Measurements from ENCODE around the gene LRRC41. TPM values are rescaled to one million over a fixed set of nuclear protein-coding genes. Genes with fewer than 3 reads are reported as not detected.

Gene LRRC41
- total and polyA plus RNA-seq, 4 donors: 22.0 to 58.4 (median 27.7) TPM

GRCh38 chr1:46284597-46285564 is 18.5 kb downstream of the LRRC41 start:
- peaks cover 21 to 57% (median 40%) of the 10 kb centered on the region in 4 donors for H3K36me3 ChIP-seq (ENCODE audit: control insufficient read depth in 4 of 4, insufficient read depth in 3 of 4, low read depth in 1 of 4, low read length in 3 of 4)
- no peak overlapping the region for H3K4me3 ChIP-seq (ENCODE audit: low read depth in 1 of 3, low read length in 3 of 3)
- 87% methylated on average over 3 of the region's 3 CpGs for WGBS
- H3K9ac ChIP-seq (ENCODE audit: low read depth in 1 of 2, low read length in 2 of 2): no peak overlapping the region
- H3K27me3 ChIP-seq (ENCODE audit: control insufficient read depth in 4 of 4, insufficient read depth in 4 of 4, low read length in 3 of 4): no peaks in the 10 kb centered on the region
- H3K9me3 ChIP-seq (ENCODE audit: control insufficient read depth in 4 of 4, low read length in 3 of 4): no peaks in the 10 kb centered on the region
- TF ChIP-seq GABPA (IDR thresholded peaks at IDR 0.05 in 1 of 2, conservative IDR thresholded peaks at IDR 0.05 in 1 of 2) (no peak), RXRA (IDR thresholded peaks at IDR 0.05) (no peak), YY1 (IDR thresholded peaks at IDR 0.05) (no peak), ATF3 (IDR thresholded peaks at IDR 0.05) (no peak), HNF4G (IDR thresholded peaks at IDR 0.05) (no peak), FOXA2 (IDR thresholded peaks at IDR 0.05) (no peak), ZBTB33 (IDR thresholded peaks at IDR 0.05) (no peak), EGR1 (IDR thresholded peaks at IDR 0.05; ENCODE audit: low read depth in 2 of 2) (no peak), RAD21 (IDR thresholded peaks at IDR 0.05) (no peak), FOXA1 (IDR thresholded peaks at IDR 0.05) (no peak), MAX (IDR thresholded peaks at IDR 0.05) (no peak), CTCF (IDR thresholded peaks at IDR 0.05; ENCODE audit: low read depth, low read length, missing input control) (no peak), SP1 (IDR thresholded peaks at IDR 0.05) (no peak), JUND (IDR thresholded peaks at IDR 0.05) (no peak), HNF4A (conservative IDR thresholded peaks at IDR 0.05) (no peak), TAF1 (conservative IDR thresholded peaks at IDR 0.05) (no peak)
- TF ChIP-seq, protein P1, sequence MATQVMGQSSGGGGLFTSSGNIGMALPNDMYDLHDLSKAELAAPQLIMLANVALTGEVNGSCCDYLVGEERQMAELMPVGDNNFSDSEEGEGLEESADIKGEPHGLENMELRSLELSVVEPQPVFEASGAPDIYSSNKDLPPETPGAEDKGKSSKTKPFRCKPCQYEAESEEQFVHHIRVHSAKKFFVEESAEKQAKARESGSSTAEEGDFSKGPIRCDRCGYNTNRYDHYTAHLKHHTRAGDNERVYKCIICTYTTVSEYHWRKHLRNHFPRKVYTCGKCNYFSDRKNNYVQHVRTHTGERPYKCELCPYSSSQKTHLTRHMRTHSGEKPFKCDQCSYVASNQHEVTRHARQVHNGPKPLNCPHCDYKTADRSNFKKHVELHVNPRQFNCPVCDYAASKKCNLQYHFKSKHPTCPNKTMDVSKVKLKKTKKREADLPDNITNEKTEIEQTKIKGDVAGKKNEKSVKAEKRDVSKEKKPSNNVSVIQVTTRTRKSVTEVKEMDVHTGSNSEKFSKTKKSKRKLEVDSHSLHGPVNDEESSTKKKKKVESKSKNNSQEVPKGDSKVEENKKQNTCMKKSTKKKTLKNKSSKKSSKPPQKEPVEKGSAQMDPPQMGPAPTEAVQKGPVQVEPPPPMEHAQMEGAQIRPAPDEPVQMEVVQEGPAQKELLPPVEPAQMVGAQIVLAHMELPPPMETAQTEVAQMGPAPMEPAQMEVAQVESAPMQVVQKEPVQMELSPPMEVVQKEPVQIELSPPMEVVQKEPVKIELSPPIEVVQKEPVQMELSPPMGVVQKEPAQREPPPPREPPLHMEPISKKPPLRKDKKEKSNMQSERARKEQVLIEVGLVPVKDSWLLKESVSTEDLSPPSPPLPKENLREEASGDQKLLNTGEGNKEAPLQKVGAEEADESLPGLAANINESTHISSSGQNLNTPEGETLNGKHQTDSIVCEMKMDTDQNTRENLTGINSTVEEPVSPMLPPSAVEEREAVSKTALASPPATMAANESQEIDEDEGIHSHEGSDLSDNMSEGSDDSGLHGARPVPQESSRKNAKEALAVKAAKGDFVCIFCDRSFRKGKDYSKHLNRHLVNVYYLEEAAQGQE (IDR thresholded peaks at IDR 0.05): no peak
- no peak for DNase-seq (ENCODE audit: low spot score)
- no peak overlapping the region for H3K27ac ChIP-seq (ENCODE audit: low read depth in 1 of 2, low read length in 2 of 2)
- no peaks in the 10 kb centered on the region for H3K4me1 ChIP-seq (ENCODE audit: control insufficient read depth in 4 of 4, insufficient read depth in 4 of 4, low read length in 3 of 4)

All from liver (tissue), 9 donors.